ENCODE data around the gene SLC36A3. TPM values are rescaled to one million over a fixed set of nuclear protein-coding genes. Genes with fewer than 3 reads are reported as not detected.

The SLC36A3 gene
- total RNA-seq, 1 experiment from 2014 or later, result not detected

DNA sequence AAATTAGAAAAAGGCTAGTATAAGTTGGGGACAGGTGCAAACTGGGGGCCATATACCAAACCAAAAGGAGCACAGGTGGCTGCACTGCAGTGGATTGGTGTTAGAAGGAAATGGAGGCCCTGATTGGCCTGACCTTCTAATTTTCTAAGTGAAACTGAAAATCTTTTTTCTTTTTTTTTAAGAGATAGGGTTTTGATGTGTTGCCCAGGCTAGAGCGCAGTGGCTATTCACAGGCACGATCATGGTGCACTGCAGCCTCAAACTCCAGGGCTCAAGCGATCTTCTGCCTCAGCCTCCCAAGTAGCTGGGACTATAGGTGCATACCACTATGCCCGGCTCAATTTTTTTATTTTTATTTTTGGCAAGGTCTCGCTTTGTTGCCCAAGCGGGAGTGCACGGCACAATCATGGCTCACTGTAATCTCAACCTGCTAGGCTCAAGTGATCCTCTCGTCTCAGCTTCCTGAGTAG, 69.9 kb downstream of the SLC36A3 start:
- no peaks in the 10 kb centered on the region for H3K9me3 ChIP-seq (ENCODE audit: control insufficient read depth in 1 of 2, insufficient read depth in 1 of 2, low read depth in 1 of 2, low read length in 2 of 2)
- ChIA-PET POLR2A (no interaction called here), CTCF (no interaction called here), RAD21 (ENCODE audit: low non-redundant PET in 1 of 2, low total read pairs in 2 of 2, uncharacterized antibody in 2 of 2, unreplicated experiment in 2 of 2) (no interaction called here)
- TF ChIP-seq, protein P1, sequence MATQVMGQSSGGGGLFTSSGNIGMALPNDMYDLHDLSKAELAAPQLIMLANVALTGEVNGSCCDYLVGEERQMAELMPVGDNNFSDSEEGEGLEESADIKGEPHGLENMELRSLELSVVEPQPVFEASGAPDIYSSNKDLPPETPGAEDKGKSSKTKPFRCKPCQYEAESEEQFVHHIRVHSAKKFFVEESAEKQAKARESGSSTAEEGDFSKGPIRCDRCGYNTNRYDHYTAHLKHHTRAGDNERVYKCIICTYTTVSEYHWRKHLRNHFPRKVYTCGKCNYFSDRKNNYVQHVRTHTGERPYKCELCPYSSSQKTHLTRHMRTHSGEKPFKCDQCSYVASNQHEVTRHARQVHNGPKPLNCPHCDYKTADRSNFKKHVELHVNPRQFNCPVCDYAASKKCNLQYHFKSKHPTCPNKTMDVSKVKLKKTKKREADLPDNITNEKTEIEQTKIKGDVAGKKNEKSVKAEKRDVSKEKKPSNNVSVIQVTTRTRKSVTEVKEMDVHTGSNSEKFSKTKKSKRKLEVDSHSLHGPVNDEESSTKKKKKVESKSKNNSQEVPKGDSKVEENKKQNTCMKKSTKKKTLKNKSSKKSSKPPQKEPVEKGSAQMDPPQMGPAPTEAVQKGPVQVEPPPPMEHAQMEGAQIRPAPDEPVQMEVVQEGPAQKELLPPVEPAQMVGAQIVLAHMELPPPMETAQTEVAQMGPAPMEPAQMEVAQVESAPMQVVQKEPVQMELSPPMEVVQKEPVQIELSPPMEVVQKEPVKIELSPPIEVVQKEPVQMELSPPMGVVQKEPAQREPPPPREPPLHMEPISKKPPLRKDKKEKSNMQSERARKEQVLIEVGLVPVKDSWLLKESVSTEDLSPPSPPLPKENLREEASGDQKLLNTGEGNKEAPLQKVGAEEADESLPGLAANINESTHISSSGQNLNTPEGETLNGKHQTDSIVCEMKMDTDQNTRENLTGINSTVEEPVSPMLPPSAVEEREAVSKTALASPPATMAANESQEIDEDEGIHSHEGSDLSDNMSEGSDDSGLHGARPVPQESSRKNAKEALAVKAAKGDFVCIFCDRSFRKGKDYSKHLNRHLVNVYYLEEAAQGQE (IDR thresholded peaks at IDR 0.05; ENCODE audit: low read depth), result no peak
- TF ChIP-seq, protein P2, sequence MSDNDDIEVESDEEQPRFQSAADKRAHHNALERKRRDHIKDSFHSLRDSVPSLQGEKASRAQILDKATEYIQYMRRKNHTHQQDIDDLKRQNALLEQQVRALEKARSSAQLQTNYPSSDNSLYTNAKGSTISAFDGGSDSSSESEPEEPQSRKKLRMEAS (IDR thresholded peaks at IDR 0.05), result no peak
- no peak for TF ChIP-seq POLR2A (IDR thresholded peaks at IDR 0.05; ENCODE audit: borderline replicate concordance, extremely low read depth, insufficient read depth, insufficient read length)
- TF ChIP-seq FOSL1 (IDR thresholded peaks at IDR 0.05; ENCODE audit: low read depth), result no peak
- TF ChIP-seq POLR2AphosphoS5 (IDR thresholded peaks at IDR 0.05; ENCODE audit: low read depth, low read length), result no peak
- no peak for TF ChIP-seq ZFX (IDR thresholded peaks at IDR 0.05)
- TF ChIP-seq ZNF274 (IDR thresholded peaks at IDR 0.05; ENCODE audit: low read depth, low read length), result no peak
- TF ChIP-seq EZH2 (IDR thresholded peaks at IDR 0.05), result no peak
- no peak for TF ChIP-seq YY1 (IDR thresholded peaks at IDR 0.05; ENCODE audit: extremely low read depth, insufficient replicate concordance, low read depth, low read length)
- TF ChIP-seq, protein P3, sequence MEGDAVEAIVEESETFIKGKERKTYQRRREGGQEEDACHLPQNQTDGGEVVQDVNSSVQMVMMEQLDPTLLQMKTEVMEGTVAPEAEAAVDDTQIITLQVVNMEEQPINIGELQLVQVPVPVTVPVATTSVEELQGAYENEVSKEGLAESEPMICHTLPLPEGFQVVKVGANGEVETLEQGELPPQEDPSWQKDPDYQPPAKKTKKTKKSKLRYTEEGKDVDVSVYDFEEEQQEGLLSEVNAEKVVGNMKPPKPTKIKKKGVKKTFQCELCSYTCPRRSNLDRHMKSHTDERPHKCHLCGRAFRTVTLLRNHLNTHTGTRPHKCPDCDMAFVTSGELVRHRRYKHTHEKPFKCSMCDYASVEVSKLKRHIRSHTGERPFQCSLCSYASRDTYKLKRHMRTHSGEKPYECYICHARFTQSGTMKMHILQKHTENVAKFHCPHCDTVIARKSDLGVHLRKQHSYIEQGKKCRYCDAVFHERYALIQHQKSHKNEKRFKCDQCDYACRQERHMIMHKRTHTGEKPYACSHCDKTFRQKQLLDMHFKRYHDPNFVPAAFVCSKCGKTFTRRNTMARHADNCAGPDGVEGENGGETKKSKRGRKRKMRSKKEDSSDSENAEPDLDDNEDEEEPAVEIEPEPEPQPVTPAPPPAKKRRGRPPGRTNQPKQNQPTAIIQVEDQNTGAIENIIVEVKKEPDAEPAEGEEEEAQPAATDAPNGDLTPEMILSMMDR (IDR thresholded peaks at IDR 0.05 in 2 of 3, conservative IDR thresholded peaks at IDR 0.05 in 1 of 3; ENCODE audit: borderline replicate concordance in 1 of 3, insufficient read depth in 1 of 3, low read depth in 2 of 3, low read length in 2 of 3), result no peak
- no peak for TF ChIP-seq TCF7L2 (IDR thresholded peaks at IDR 0.05; ENCODE audit: borderline replicate concordance, extremely low read depth, insufficient read depth, insufficient read length)
- TF ChIP-seq CEBPB (IDR thresholded peaks at IDR 0.05; ENCODE audit: low read depth), result no peak
- TF ChIP-seq, protein P4, sequence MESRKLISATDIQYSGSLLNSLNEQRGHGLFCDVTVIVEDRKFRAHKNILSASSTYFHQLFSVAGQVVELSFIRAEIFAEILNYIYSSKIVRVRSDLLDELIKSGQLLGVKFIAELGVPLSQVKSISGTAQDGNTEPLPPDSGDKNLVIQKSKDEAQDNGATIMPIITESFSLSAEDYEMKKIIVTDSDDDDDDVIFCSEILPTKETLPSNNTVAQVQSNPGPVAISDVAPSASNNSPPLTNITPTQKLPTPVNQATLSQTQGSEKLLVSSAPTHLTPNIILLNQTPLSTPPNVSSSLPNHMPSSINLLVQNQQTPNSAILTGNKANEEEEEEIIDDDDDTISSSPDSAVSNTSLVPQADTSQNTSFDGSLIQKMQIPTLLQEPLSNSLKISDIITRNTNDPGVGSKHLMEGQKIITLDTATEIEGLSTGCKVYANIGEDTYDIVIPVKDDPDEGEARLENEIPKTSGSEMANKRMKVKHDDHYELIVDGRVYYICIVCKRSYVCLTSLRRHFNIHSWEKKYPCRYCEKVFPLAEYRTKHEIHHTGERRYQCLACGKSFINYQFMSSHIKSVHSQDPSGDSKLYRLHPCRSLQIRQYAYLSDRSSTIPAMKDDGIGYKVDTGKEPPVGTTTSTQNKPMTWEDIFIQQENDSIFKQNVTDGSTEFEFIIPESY (IDR thresholded peaks at IDR 0.05; ENCODE audit: extremely low read depth, insufficient replicate concordance, low read length), result no peak
- no peak for TF ChIP-seq SP1 (IDR thresholded peaks at IDR 0.05; ENCODE audit: low read depth)
- intact Hi-C loops (cut with micrococcal nuclease), result loop anchor here (10.0 kb wide), 1 partner anchor 229 kb away; no protein-coding TSS in a partner anchor
- ATAC-seq (no peak), DNase-seq (ENCODE audit: low read depth, low spot score) (no peak)
- no peak overlapping the region for H3K9ac ChIP-seq (ENCODE audit: low read length)
- no peak overlapping the region for H2AFZ ChIP-seq (ENCODE audit: low read depth, low read length, poor library complexity, severe bottlenecking)
- H4K20me1 ChIP-seq (ENCODE audit: insufficient read depth), result no peaks in the 10 kb centered on the region
- no peaks in the 10 kb centered on the region for H3K27me3 ChIP-seq (ENCODE audit: insufficient read depth, low read length)
- H3K9me2 ChIP-seq (ENCODE audit: insufficient read depth), result no peaks in the 10 kb centered on the region
- no peaks in the 10 kb centered on the region for H3K79me2 ChIP-seq (ENCODE audit: insufficient read depth, low read length)
- H3K27ac ChIP-seq (ENCODE audit: low read depth, low read length), result no peak overlapping the region
- no peak overlapping the region for H3K4me2 ChIP-seq (ENCODE audit: low read length)
- H3K4me3 ChIP-seq (replicated peaks in 1 of 2; ENCODE audit: low read depth in 1 of 2, low read length in 2 of 2), result no peak overlapping the region
- H3K36me3 ChIP-seq (ENCODE audit: control insufficient read depth in 1 of 2, insufficient read depth in 2 of 2, low read length in 2 of 2), result no peaks in the 10 kb centered on the region
- no TSS peak for BruUV-seq (replicated peaks)
- no peaks in the 10 kb centered on the region for H3K4me1 ChIP-seq (ENCODE audit: control insufficient read depth in 1 of 2, insufficient read depth in 2 of 2, low read length in 2 of 2)
